SK-N-SH (cell line): ENCODE measurements around the gene IFNA10.

ENCODE experiments used
- EZH2phosphoT487 ChIP-seq: fragments of 200-600 bp; sonication (generic); IDR thresholded peaks from 2 replicates; pipeline ENCODE4 v1.6.1; 2017; ENCODE audit warnings: low read depth, mixed run types, mild to moderate bottlenecking, antibody characterized with exemption, moderate library complexity, borderline replicate concordance
- GABPA ChIP-seq: IDR thresholded peaks from 2 replicates; pipeline ENCODE4 v1.4.0; 2012; ENCODE audit warnings: low read depth, mild to moderate bottlenecking
- RAD21 ChIP-seq: IDR thresholded peaks from 2 replicates; pipeline ENCODE4 v1.6.1; 2012; ENCODE audit warnings: mild to moderate bottlenecking, low read length
- REST ChIP-seq: IDR thresholded peaks from 2 replicates; pipeline ENCODE4 v1.6.1; 2012; ENCODE audit warnings: mild to moderate bottlenecking, low read depth, low read length, moderate library complexity
- SIN3A ChIP-seq: IDR thresholded peaks from 2 replicates; pipeline ENCODE4 v1.6.1; 2012; ENCODE audit warnings: low read depth, mild to moderate bottlenecking, low read length, moderate library complexity, borderline replicate concordance
- YY1 ChIP-seq: IDR thresholded peaks from 2 replicates; pipeline ENCODE4 v1.4.0; 2012; ENCODE audit warnings: low read depth, mild to moderate bottlenecking
- ZBTB33 ChIP-seq: IDR thresholded peaks from 2 replicates; pipeline ENCODE4 v1.4.0; 2012; ENCODE audit warnings: low read depth, borderline replicate concordance
- TF ChIP-seq, protein P1 (sequence below): fragments of 200-600 bp; sonication (generic); IDR thresholded peaks from 2 replicates; pipeline ENCODE4 v1.6.1; 2017; ENCODE audit warnings: antibody characterized with exemption, mild to moderate bottlenecking, moderate library complexity
- TF ChIP-seq, protein P2 (sequence below): fragments of 150-350 bp; IDR thresholded peaks from 2 replicates; pipeline ENCODE4 v1.6.1; 2016; ENCODE audit warnings: mild to moderate bottlenecking, low read depth, low read length

DNA sequence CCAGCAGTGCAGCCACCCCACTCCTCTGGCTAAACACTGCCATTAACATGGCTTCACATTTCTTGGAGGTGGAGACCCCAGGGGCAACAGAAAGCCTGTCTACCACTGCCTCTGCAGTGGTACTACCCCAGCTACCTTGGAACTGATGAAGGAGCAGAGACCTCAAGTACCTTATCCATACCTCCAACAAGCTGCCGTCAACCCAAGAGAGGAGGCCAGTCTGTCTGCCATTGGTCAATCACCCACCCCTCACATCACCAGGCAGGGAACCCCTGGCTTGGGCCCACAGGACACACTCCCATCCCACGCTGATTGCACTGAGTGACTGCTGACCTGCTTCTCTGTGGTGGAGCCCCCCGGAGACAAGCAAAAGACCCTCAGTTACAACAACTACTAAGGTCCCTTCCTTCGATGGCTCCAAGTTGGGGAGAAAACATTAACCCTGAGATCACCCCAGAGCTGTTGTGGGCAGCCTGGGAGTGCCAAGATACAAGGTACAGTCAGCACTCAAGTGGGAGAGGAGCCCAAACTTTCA is 27.3 kb upstream of the IFNA10 start:
- TF ChIP-seq GABPA (no peak), RAD21 (no peak), YY1 (no peak), SIN3A (no peak), ZBTB33 (no peak), REST (no peak), EZH2phosphoT487 (no peak)
- TF ChIP-seq, protein P1, sequence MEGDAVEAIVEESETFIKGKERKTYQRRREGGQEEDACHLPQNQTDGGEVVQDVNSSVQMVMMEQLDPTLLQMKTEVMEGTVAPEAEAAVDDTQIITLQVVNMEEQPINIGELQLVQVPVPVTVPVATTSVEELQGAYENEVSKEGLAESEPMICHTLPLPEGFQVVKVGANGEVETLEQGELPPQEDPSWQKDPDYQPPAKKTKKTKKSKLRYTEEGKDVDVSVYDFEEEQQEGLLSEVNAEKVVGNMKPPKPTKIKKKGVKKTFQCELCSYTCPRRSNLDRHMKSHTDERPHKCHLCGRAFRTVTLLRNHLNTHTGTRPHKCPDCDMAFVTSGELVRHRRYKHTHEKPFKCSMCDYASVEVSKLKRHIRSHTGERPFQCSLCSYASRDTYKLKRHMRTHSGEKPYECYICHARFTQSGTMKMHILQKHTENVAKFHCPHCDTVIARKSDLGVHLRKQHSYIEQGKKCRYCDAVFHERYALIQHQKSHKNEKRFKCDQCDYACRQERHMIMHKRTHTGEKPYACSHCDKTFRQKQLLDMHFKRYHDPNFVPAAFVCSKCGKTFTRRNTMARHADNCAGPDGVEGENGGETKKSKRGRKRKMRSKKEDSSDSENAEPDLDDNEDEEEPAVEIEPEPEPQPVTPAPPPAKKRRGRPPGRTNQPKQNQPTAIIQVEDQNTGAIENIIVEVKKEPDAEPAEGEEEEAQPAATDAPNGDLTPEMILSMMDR: no peak
- TF ChIP-seq, protein P2, sequence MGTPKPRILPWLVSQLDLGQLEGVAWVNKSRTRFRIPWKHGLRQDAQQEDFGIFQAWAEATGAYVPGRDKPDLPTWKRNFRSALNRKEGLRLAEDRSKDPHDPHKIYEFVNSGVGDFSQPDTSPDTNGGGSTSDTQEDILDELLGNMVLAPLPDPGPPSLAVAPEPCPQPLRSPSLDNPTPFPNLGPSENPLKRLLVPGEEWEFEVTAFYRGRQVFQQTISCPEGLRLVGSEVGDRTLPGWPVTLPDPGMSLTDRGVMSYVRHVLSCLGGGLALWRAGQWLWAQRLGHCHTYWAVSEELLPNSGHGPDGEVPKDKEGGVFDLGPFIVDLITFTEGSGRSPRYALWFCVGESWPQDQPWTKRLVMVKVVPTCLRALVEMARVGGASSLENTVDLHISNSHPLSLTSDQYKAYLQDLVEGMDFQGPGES: no peak
